ENCODE results near the gene SYNDIG1.

Gene SYNDIG1

GRCh38 chr20:24663496-24663895 is 194.1 kb downstream of the SYNDIG1 start:
- no peak for FAIRE-seq
- no peak for DNase-seq (ENCODE audit: extremely low spot score, insufficient read length, low read depth)

GRCh38 chr20:24664266-24664986 is 195.0 kb downstream of the SYNDIG1 start:
- DNase-seq (ENCODE audit: extremely low spot score, insufficient read length, low read depth): no peak
- FAIRE-seq: no peak

- FAIRE-seq (no peak), DNase-seq (ENCODE audit: extremely low spot score, insufficient read length, low read depth) (no peak)
Measured at GRCh38 chr20:24665196-24665595, 195.8 kb downstream of the SYNDIG1 start.

GRCh38 chr20:24665741-24666191 is 196.3 kb downstream of the SYNDIG1 start:
- DNase-seq (ENCODE audit: extremely low spot score, insufficient read length, low read depth) (no peak), FAIRE-seq (no peak)

GRCh38 chr20:24667689-24668383 is 198.4 kb downstream of the SYNDIG1 start:
- DNase-seq (ENCODE audit: extremely low spot score, insufficient read length, low read depth) (no peak), FAIRE-seq (no peak)

GRCh38 chr20:24668384-24668702 is 198.9 kb downstream of the SYNDIG1 start:
- FAIRE-seq (no peak), DNase-seq (ENCODE audit: extremely low spot score, insufficient read length, low read depth) (no peak)

- DNase-seq (ENCODE audit: extremely low spot score, insufficient read length, low read depth) (no peak), FAIRE-seq (no peak)
Measured at GRCh38 chr20:24668791-24669190, 199.4 kb downstream of the SYNDIG1 start.

GRCh38 chr20:24669701-24670100 is 200.3 kb downstream of the SYNDIG1 start:
- no peak for FAIRE-seq
- no peak for DNase-seq (ENCODE audit: extremely low spot score, insufficient read length, low read depth)

GRCh38 chr20:24670341-24670872 is 201.0 kb downstream of the SYNDIG1 start:
- DNase-seq (ENCODE audit: extremely low spot score, insufficient read length, low read depth) (no peak), FAIRE-seq (no peak)

GRCh38 chr20:24670981-24671380 is 201.6 kb downstream of the SYNDIG1 start:
- FAIRE-seq: no peak
- DNase-seq (ENCODE audit: extremely low spot score, insufficient read length, low read depth): no peak

- FAIRE-seq: no peak
- no peak for DNase-seq (ENCODE audit: extremely low spot score, insufficient read length, low read depth)
Measured at GRCh38 chr20:24672181-24672880, 202.9 kb downstream of the SYNDIG1 start.

- no peak for FAIRE-seq
- DNase-seq (ENCODE audit: extremely low spot score, insufficient read length, low read depth): no peak
Measured at GRCh38 chr20:24672886-24673677, 203.7 kb downstream of the SYNDIG1 start.

- FAIRE-seq (no peak), DNase-seq (ENCODE audit: extremely low spot score, insufficient read length, low read depth) (no peak)
Measured at GRCh38 chr20:24673678-24674570, 204.5 kb downstream of the SYNDIG1 start.

- DNase-seq (ENCODE audit: extremely low spot score, insufficient read length, low read depth) (no peak), FAIRE-seq (no peak)
Measured at GRCh38 chr20:24674921-24675605, 205.6 kb downstream of the SYNDIG1 start.

- FAIRE-seq: no peak
- DNase-seq (ENCODE audit: extremely low spot score, insufficient read length, low read depth): no peak
Measured at GRCh38 chr20:24675651-24676352, 206.4 kb downstream of the SYNDIG1 start.

- FAIRE-seq (no peak), DNase-seq (ENCODE audit: extremely low spot score, insufficient read length, low read depth) (no peak)
Measured at GRCh38 chr20:24676353-24676977, 207.0 kb downstream of the SYNDIG1 start.

- no peak for FAIRE-seq
- DNase-seq (ENCODE audit: extremely low spot score, insufficient read length, low read depth): no peak
Measured at GRCh38 chr20:24676978-24677370, 207.5 kb downstream of the SYNDIG1 start.

All from GM18507 (cell line).